GM12864 (cell line): ENCODE measurements around the gene ZDHHC16.

ENCODE experiments used
- DNase-seq: peaks from one replicate; pipeline ENCODE4 v3.0.0-alpha.2; 2011; ENCODE audit warnings: low read depth
- H3K4me3 ChIP-seq: 2 replicates; pipeline ENCODE4 v1.5.1; 2011; ENCODE audit warnings: mild to moderate bottlenecking, low read depth, low read length, control low read depth
- TF ChIP-seq, protein P1 (sequence below): IDR thresholded peaks from 2 replicates; pipeline ENCODE4 v1.5.1; 2011; ENCODE audit warnings: low read depth, mild to moderate bottlenecking, moderate library complexity, low read length, control low read depth, inconsistent platforms; ENCODE audit errors: missing control alignments

ZDHHC16 gene

DNA sequence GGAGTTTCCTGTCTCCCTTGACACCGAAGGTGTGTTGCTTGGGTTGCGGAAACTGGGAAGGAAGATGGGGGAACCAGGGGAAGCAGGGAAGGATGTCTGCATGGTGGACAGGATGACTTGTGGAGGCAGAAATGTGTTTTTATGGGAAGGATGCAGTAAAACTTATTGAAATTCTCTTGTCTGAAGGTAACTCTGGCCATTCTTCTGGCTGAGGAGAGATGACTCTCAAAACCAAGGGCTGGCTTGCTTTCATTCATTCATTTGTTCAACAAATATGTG, 54.3 kb downstream of the ZDHHC16 start:
- H3K4me3 ChIP-seq: no peak overlapping the region
- TF ChIP-seq, protein P1, sequence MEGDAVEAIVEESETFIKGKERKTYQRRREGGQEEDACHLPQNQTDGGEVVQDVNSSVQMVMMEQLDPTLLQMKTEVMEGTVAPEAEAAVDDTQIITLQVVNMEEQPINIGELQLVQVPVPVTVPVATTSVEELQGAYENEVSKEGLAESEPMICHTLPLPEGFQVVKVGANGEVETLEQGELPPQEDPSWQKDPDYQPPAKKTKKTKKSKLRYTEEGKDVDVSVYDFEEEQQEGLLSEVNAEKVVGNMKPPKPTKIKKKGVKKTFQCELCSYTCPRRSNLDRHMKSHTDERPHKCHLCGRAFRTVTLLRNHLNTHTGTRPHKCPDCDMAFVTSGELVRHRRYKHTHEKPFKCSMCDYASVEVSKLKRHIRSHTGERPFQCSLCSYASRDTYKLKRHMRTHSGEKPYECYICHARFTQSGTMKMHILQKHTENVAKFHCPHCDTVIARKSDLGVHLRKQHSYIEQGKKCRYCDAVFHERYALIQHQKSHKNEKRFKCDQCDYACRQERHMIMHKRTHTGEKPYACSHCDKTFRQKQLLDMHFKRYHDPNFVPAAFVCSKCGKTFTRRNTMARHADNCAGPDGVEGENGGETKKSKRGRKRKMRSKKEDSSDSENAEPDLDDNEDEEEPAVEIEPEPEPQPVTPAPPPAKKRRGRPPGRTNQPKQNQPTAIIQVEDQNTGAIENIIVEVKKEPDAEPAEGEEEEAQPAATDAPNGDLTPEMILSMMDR: no peak
- DNase-seq: no peak

DNA sequence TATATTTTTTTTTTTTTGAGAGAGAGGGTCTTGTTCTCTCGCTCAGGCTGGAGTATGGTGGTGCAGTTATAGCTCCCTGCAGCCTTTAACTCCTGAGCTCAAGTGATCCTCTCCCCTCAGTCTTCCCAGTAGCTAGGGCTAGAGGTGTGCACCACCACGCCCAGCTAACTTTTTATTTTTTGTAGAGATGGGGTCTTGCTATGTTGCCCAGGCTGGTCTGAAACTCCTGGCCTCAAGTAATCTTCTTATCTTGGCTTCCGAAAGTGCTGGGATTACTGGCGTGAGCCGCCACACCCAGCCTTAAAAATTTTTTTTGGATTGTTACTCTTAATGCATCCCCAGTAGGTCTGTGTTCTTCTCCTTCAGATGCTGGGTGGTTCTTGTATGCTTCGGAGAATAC, 56.9 kb downstream of the ZDHHC16 start:
- no peak for DNase-seq
- TF ChIP-seq, protein P1: no peak
- no peak overlapping the region for H3K4me3 ChIP-seq

DNA sequence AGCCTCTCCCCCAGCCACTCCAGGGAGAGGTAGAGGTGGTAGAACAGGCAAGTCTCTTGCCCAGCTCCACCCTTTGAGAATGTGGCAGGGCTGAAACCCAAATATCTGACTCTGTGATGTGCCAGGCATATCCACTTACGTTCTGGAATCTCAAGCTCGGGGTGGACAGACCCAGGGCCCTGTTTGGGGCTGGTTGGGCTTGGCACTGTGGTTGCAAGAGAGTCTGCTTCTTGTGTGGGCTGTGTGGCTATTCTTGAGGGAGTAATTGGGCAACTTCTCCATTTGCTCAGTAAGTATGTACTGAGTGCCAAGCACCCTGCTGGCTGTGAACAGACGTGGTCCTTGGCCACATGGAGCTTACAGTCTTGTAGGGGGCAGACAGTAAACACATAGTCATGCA, 57.4 kb downstream of the ZDHHC16 start:
- TF ChIP-seq, protein P1: no peak
- no peak overlapping the region for H3K4me3 ChIP-seq
- no peak for DNase-seq

DNA sequence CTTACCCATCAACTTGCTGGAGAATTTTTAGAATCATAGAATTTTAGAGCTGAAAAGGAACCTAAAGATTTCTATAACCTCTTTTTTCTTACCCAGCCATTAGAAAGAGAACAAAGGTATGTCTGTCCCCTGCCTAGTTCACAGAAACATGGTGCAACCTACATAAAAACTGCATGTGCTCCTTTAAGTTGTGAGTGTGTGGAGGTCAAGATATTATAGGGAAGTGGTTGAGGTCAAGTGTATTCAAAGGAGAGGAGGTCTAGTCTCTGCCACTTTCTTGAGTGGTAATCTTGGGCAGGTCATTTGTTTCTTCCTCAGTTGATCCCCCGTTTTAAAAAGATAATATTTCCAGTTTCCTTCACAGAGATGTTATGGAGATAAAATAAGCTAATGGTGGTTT, 59.2 kb downstream of the ZDHHC16 start:
- H3K4me3 ChIP-seq: no peak overlapping the region

DNA sequence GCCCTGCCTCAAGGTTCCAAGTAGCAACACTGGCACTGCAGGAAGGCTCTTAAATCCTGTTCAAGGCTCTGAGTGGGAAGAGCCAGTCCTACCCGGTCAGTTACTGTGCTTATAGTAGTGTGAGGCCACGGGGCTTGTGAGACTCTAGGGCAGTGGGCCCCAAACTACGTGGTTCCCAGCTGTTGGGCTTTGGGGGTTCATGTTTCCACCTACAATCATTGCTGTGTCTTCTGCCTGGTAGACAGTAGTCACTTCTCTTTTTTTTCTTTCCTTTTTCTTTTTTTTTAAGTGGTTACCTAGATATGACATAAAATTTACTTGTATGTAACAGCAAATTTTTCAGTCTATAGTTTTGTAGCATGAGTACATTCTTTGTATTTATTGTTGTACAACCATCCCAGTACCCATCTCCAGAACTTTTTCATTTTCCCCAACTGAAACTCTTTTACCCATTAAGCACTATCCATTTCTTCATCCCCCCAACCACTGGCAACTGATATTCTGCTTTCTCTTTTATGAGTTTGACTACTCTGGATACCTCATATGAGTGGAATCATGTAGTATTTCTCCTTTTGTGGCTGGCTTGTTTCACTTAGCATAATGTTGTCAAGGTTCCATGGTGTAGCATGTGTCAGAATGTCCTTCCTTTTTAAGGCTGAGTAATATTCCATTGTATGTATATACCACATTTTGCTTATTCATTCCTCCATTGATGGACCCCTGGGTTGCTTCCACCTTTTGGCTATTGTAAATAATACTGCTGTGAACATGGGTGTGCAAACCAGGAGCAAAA, 60.4 kb downstream of the ZDHHC16 start:
- TF ChIP-seq, protein P1: no peak
- no peak for DNase-seq
- no peak overlapping the region for H3K4me3 ChIP-seq

More for the DNA sequence above, 59.2 kb downstream of the ZDHHC16 start:
- DNase-seq: no peak
- TF ChIP-seq, protein P1: no peak
